ENCODE results near the gene ARVCF. TPM values are rescaled to one million over a fixed set of nuclear protein-coding genes. Genes with fewer than 3 reads are reported as not detected.

ARVCF gene
- total RNA-seq, 4 donors from 2014 or later = 1.5 to 15.3 (median 7.5) TPM

DNA sequence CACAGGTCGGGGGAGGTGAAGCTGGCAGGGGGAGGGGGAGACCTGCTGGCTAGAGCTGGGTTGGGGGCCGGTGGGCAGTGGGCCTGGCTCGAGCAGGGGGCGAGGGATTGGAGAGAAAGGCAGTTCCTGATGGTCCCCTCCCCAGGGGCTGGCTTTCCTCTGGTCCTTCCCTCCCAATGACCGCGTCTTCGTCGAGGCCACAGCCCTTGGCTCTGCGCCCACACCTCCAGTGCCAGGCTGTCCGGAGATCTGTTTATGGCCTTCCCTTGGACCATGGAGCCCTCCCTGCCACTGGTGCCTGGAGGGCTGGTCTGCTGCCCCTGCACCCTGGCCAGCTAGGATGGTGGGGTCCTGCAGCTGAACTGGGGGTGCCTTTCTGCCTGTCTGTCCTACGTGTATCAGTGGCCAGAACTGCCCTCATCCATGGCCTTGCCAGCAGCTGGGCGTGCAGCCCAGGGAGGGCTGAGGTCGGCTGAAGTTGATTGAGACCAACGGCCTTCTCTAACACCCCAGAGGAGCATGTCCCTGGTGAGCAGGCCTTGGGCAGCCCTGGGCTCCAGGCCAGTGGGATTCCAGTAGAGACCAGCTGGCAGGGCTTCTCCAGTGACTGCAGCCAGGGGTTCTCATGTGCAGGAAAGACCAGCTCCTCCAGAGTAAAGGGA is 16.6 kb upstream of the ARVCF start:
- TF ChIP-seq, protein P1, sequence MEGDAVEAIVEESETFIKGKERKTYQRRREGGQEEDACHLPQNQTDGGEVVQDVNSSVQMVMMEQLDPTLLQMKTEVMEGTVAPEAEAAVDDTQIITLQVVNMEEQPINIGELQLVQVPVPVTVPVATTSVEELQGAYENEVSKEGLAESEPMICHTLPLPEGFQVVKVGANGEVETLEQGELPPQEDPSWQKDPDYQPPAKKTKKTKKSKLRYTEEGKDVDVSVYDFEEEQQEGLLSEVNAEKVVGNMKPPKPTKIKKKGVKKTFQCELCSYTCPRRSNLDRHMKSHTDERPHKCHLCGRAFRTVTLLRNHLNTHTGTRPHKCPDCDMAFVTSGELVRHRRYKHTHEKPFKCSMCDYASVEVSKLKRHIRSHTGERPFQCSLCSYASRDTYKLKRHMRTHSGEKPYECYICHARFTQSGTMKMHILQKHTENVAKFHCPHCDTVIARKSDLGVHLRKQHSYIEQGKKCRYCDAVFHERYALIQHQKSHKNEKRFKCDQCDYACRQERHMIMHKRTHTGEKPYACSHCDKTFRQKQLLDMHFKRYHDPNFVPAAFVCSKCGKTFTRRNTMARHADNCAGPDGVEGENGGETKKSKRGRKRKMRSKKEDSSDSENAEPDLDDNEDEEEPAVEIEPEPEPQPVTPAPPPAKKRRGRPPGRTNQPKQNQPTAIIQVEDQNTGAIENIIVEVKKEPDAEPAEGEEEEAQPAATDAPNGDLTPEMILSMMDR (IDR thresholded peaks at IDR 0.05; ENCODE audit: low read depth) = no peak

DNA sequence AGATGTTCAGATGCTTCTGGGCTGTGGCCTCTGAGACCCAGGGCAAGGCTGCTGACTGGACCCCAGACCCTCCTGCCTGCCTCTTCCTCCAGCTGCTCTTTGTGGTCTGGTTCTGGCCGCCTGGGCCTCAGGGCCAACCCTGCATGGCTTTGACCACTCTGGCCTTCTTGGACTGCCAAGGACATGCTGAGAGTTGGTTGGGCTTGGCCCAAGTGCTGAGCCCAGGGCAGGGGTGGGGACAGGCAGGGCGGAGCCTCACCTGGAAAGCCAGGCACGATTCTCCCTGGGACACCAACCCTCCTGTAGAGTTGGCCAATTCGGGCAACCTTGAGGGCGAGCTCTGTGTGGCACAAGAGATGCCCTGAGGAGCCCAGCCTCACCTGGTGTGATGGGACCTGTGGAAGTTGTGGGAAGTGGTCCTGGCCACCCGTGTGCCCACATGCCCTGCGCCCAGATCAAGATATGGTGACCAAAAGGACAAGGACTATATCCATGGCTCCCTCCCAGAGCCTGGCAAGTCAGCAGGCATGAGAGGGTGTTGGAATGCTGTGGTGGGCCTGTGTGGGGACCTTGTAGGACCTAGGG is 15.9 kb upstream of the ARVCF start:
- TF ChIP-seq, protein P1 (IDR thresholded peaks at IDR 0.05; ENCODE audit: low read depth) = no peak

DNA sequence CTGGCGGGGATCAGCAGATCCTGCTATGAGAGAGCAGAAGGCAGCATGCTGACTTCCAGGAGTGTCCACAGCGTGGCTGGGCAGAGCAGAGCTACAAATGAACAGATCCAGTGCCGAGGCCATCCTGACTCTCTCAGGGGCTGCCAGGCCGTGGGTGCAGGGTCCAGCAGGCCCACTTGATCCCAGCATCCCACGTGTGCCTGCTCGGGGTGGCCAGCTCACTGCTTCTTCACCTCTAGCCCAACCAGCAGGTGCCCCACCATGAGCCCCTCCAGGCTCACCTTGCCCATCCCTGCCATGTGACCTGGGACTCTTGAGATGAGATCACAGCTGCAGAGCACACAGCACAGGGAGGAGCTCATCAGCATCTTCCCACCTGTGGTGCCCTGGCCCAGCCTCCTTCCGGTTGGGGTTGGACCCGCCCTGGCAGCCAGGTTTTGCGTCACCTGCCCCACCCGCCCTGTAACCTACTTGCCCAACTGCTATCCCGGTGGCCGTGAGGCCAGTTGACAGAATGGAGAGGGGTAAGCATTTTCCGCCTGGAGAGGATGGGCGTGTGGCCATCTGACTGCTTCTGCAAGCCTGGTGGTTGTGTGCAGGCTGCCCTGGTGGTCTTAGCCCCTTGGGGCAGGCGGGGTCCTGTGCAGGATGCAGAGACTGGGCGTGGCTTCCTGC is 15.2 kb upstream of the ARVCF start:
- TF ChIP-seq, protein P1 (IDR thresholded peaks at IDR 0.05; ENCODE audit: low read depth) = no peak

DNA sequence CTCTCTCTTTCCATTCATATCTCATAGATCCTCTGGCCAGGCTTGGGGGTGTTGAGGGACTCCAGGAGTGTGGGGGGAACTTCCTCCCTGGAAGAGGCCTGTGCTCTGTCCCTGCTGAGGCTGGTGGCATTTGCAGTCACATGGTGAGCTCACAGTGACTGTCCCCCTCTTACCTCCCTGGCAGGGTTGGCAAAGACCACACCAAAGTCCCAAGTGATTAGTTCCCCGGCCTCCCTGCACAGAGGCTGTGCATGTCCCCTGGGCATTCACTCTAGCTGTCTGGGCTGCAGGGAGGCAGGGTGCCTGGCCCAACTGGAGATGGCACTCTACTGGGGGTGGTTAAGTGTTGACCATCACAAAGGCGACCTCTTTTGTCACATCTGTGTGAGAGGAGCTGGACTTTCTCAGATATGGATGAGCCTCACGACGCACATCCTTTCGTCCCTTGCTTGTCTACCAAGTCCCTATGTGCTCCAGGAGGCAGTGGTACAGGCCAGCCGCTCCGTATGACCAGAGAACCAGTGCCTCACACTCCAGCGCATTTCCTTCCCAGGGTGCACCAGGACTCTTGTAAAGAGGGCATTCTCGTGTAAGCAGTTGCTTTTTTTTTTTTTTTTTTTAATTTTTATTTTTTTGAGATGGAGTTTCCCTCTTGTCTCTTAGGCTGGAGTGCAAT is 13.1 kb upstream of the ARVCF start:
- TF ChIP-seq, protein P1 (IDR thresholded peaks at IDR 0.05; ENCODE audit: low read depth) = no peak

DNA sequence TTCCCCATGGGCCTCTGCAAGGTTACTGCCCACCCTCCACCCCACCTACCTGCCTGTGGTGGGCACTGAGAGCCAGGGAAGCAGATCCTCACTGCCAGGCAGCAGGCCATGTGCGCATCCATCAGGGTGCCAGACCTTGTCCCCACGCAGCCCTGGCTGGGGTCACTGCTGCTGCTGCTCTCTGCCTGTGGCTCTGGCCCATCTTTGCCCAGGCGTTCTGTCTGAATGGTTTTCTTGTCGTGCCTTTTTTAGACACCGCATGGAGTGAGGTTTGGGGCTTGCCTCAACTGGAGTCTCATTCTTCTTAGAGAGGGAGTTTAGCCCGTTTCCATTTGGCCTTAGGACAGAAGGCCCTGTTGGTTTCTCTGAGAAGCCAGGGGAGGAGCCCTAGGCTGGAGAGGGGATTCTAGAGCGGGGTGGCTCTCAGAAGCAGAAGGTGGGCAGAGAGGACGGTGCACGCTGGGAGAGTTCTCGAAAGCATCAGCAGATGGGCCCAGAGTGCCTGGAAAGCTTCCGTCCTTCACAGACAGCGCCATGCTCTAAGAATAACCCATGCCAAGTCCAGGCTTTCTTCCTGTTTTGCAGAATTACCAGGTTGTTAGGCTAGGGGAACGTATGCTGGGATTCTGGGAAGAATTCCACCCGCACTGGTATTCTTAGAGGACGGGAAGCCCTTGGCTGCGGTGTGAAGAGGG is 12.4 kb upstream of the ARVCF start:
- TF ChIP-seq, protein P1 (IDR thresholded peaks at IDR 0.05; ENCODE audit: low read depth) = no peak

DNA sequence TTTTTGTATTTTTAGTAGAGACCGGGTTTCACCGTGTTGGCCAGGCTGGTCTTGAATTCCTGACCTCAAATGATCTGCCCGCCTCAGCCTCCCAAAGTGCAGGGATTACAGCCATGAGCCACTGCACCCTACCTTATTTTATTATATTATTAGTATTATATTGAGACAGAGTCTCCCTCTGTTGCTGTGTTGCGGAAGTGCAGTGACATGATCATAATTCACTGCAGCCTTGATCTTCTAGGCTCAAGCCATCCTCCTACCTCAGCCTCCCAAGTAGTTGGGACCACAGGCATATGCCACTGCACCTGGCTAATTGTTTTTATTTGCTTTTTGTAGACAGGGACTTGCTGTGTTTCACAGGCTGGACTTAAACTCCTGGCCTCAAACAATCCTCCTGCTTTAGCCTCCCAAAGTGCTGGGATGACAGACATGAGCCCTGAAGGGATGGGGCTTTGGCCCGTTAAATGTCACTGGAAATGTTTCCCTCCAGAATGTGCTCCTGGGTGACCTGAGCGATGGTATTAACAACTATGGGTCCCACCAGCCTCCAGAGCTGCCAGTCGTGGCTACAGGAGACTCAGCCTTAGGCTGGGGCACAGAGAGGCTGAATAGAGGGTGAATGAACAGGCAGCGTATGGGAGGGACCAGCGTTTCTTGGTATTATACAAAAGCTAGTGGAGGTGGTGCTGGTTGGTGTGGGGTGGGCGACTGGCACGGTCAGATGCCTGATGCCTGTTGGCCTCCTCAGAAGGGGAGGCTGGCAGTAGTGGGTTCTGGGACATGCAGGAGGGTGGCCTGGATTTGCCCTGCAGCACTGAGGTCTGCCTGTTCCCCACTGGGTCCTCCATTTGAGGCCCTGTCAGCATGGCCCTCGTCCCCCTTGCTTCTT is 11.6 kb upstream of the ARVCF start:
- TF ChIP-seq, protein P1 (IDR thresholded peaks at IDR 0.05; ENCODE audit: low read depth) = no peak
